Measurements from ENCODE around the gene TRIP6. TPM values are rescaled to one million over a fixed set of nuclear protein-coding genes. Genes with fewer than 3 reads are reported as not detected.
"Not testable (repeated sequence)": the region's sequence is repeated elsewhere in the genome, so short reads cannot be mapped to it uniquely, and the experiment has no call there.

Gene TRIP6
- total RNA-seq, 4 donors from 2014 or later, result 4.6 to 9.1 (median 7.3) TPM

- intact Hi-C loops (cut with DNase I; ENCODE audit: low total_unique reads), result no loop called here
Measured at GRCh38 chr7:100914208-100914878, 47.2 kb downstream of the TRIP6 start.

GRCh38 chr7:100914879-100915447, 47.8 kb downstream of the TRIP6 start:
- in situ Hi-C loops (cut with MboI; ENCODE audit: low sequenced_read_pairs in 4 of 4), result no loop called here
- Histone ChIP-seq H3K27ac (no peak overlapping the region), H3K4me1 (peaks cover 0 to 3% of the 10 kb centered on the region in 2 donors), H3K27me3 (no peaks in the 10 kb centered on the region), H3K36me3 (no peaks in the 10 kb centered on the region), H3K4me3 (no peak overlapping the region), H3K9me3 (no peaks in the 10 kb centered on the region)
- intact Hi-C loops (cut with DNase I; ENCODE audit: low total_unique reads), result no loop called here
- no peak for ATAC-seq
- no peak for DNase-seq
- no peak for TF ChIP-seq POLR2A (IDR thresholded peaks at IDR 0.05)
- no peak for TF ChIP-seq CTCF (IDR thresholded peaks at IDR 0.05 in 4 of 5, conservative IDR thresholded peaks at IDR 0.05 in 1 of 5)

More at GRCh38 chr7:100914208-100914878, 47.2 kb downstream of the TRIP6 start:
- Histone ChIP-seq H3K4me3 (no peak overlapping the region), H3K36me3 (no peaks in the 10 kb centered on the region), H3K27ac (no peak overlapping the region), H3K9me3 (no peaks in the 10 kb centered on the region), H3K27me3 (no peaks in the 10 kb centered on the region), H3K4me1 (peaks cover 0 to 3% of the 10 kb centered on the region in 2 donors)
- DNase-seq (no peak), ATAC-seq (no peak)
- no peak for TF ChIP-seq CTCF (IDR thresholded peaks at IDR 0.05 in 4 of 5, conservative IDR thresholded peaks at IDR 0.05 in 1 of 5)
- no peak for TF ChIP-seq POLR2A (IDR thresholded peaks at IDR 0.05)
- in situ Hi-C loops (cut with MboI; ENCODE audit: low sequenced_read_pairs in 4 of 4), result no loop called here

GRCh38 chr7:100919335-100919734, 52.1 kb downstream of the TRIP6 start:
- ATAC-seq; H3K27me3 ChIP-seq; H3K4me1 ChIP-seq; in situ Hi-C loops (cut with MboI; ENCODE audit: low sequenced_read_pairs in 4 of 4); H3K36me3 ChIP-seq; H3K4me3 ChIP-seq; H3K9me3 ChIP-seq; H3K27ac ChIP-seq; intact Hi-C loops (cut with DNase I; ENCODE audit: low total_unique reads); DNase-seq: not testable (repeated sequence)

- H3K4me1 ChIP-seq; H3K36me3 ChIP-seq; H3K27ac ChIP-seq; H3K27me3 ChIP-seq; intact Hi-C loops (cut with DNase I; ENCODE audit: low total_unique reads); ATAC-seq; in situ Hi-C loops (cut with MboI; ENCODE audit: low sequenced_read_pairs in 4 of 4); H3K9me3 ChIP-seq; H3K4me3 ChIP-seq; DNase-seq: not testable (repeated sequence)
Measured at GRCh38 chr7:100919779-100920437, 52.7 kb downstream of the TRIP6 start.

- Histone ChIP-seq H3K9me3 (no peaks in the 10 kb centered on the region), H3K4me3 (no peak overlapping the region), H3K27me3 (no peaks in the 10 kb centered on the region), H3K4me1 (peaks cover 0 to 3% of the 10 kb centered on the region in 2 donors), H3K27ac (no peak overlapping the region), H3K36me3 (no peaks in the 10 kb centered on the region)
- no peak for DNase-seq
- no peak for ATAC-seq
- intact Hi-C loops (cut with DNase I; ENCODE audit: low total_unique reads) (no loop called here), in situ Hi-C loops (cut with MboI; ENCODE audit: low sequenced_read_pairs in 4 of 4) (no loop called here)
- TF ChIP-seq POLR2A (IDR thresholded peaks at IDR 0.05) (no peak), CTCF (IDR thresholded peaks at IDR 0.05 in 4 of 5, conservative IDR thresholded peaks at IDR 0.05 in 1 of 5) (no peak)
Measured at GRCh38 chr7:100921039-100921438, 53.9 kb downstream of the TRIP6 start.

Small RNA genes lying within 50 kb of the gene (microRNA-seq; reads per million reads assigned to microRNA genes)
- 0 reads per million in 2 donors for gene MIR6875 (ENCODE audit: borderline replicate concordance in 2 of 2)

Other genes with a start within 250 kb of the TRIP6 start
- 1 to 10 TPM in 2 of 4 donors, not detected in 2; 1.0 to 1.3 TPM for gene TFR2, start 225.8 kb upstream of the TRIP6 start, total RNA-seq
- gene ACTL6B, start 210.9 kb upstream of the TRIP6 start, total RNA-seq, result not detected
- gene GNB2, start 193.6 kb upstream of the TRIP6 start, total RNA-seq, result 100 to 1,000 TPM; 108 to 163 (median 129) TPM
- gene GIGYF1, start 173.1 kb upstream of the TRIP6 start, total RNA-seq, result 10 to 100 TPM; 16.4 to 21.1 (median 16.6) TPM
- 10 to 100 TPM; 39.8 to 76.3 (median 63.0) TPM for gene POP7, start 161.3 kb upstream of the TRIP6 start, total RNA-seq
- gene EPO, start 146.9 kb upstream of the TRIP6 start, total RNA-seq, result not detected
- gene ZAN, start 133.8 kb upstream of the TRIP6 start, total RNA-seq, result not detected
- gene EPHB4, start 39.9 kb upstream of the TRIP6 start, total RNA-seq, result 10 to 100 TPM in 3 of 4 donors, 1 to 10 TPM in 1; 6.3 to 16.2 (median 12.3) TPM
- 1 to 10 TPM; 2.5 to 4.3 (median 3.8) TPM for gene SLC12A9, start 14.7 kb upstream of the TRIP6 start, total RNA-seq
- gene SRRT, start 7.7 kb downstream of the TRIP6 start, total RNA-seq, result 10 to 100 TPM; 35.0 to 47.3 (median 39.8) TPM
- 1 to 10 TPM; 2.0 to 7.1 (median 4.0) TPM for gene UFSP1, start 22.3 kb downstream of the TRIP6 start, total RNA-seq
- 10 to 100 TPM in 2 of 4 donors, 1 to 10 TPM in 2; 6.5 to 59.5 (median 11.4) TPM for gene ACHE, start 28.5 kb downstream of the TRIP6 start, total RNA-seq
- under 1 TPM in 3 of 4 donors, not detected in 1; 0.04 to 0.71 (median 0.32) TPM for gene MUC3A, start 82.1 kb downstream of the TRIP6 start, total RNA-seq
- 1 to 10 TPM in 1 of 4 donors, not detected in 3; 1.4 TPM for gene MUC12, start 102.2 kb downstream of the TRIP6 start, total RNA-seq
- gene MUC17, start 152.7 kb downstream of the TRIP6 start, total RNA-seq, result under 1 TPM in 1 of 4 donors, not detected in 3; 0.05 TPM
- 10 to 100 TPM in 1 of 4 donors, 1 to 10 TPM in 3; 4.2 to 11.4 (median 6.9) TPM for gene TRIM56, start 218.1 kb downstream of the TRIP6 start, total RNA-seq

Measured in gastrocnemius medialis (tissue), 4 donors.